Measurements from ENCODE around the gene MCRIP2.

MCRIP2 gene

DNA sequence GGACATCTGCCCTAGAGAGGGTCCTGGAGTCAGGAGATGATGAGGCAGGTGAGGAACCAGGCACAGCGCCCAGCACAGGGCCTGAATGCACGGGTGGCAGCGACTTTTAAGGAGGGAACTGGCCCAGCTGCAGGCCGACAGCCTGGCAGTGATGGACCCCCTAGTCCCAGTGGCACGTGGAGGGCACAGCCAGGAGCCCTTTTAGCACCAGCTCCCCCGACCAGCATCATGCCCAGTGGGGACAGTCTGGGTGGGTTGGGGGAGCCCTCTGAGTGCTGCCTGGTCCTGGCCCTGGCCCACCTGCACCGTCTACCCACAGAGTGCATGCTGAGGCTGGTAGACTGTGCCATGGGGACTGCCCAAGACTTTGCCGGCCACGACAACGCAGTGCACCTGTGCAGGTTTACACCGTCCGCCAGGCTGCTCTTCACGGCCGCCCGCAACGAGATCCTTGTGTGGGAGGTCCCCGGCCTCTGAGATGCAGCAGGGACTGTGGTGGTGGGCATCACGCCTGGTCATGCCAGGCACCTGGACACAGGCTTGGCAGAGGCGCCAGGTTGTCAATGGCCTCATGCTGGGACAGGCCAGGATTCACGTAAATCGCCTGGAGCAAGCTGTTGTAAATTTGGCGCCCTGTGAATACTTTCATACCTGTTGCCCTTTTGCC lies 25.6 kb downstream of the MCRIP2 start:
- TF ChIP-seq CTCF (IDR thresholded peaks at IDR 0.05): no peak

GRCh38 chr16:667780-668518 lies 26.3 kb downstream of the MCRIP2 start, which contains the start of gene RHOT2:
Gene RHOT2, plus strand, starts transcription at chr16:668132. Its CDS starts 68 bp downstream, at chr16:668200.
- TF ChIP-seq CTCF (IDR thresholded peaks at IDR 0.05): peak; percentile 99

DNA sequence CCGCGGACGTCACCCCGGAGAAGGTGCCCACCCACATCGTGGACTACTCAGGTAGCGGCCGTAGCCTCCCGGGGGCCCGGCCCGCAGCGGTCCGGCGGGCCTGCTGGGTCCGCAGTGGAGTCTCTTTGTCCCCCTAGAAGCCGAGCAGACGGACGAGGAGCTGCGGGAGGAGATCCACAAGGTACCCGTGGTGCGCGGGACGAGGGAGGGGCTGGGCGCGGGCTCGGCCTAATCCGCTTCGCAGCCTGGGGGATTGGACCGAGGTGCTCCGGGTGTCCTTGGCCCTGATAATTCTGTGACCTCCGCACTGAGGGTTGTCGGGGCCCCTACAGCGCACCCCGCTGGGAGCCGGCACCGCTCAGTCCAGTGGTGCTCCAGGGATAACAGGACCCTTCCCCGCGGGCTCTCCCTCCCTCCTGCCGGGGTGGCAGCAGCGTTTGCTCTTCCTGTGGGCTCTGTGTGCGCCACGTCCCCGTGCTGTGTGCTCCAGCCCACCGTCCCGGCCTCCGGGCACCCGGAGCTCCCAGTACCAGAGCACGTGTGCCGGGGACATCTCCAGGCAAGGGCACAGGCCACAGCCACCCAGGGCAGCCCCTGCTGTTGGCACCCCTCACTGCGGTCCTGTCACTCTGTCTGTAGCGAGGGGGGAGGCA lies 27.0 kb downstream of the MCRIP2 start:
- TF ChIP-seq CTCF (IDR thresholded peaks at IDR 0.05): no peak

DNA sequence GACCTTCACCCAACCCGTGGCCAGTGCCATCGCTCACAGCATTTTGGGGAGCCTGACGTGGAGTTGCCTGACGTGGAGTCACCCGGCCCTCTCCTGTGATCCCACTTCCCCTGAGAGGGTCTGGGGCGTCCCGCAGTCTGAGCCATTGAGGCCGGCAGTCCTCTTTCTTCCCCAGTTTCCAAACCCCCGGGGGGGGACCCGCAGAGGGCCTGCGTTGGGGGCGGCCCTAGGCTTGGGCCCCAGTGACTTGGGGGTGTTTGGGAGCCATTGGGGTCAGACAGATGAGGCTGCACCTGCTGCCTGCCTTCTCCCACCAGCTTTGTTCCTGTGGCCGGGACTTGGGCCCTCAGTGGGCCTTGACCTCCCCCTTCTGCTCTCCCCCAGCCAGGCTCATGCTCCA lies 28.0 kb downstream of the MCRIP2 start:
- no peak for TF ChIP-seq CTCF (IDR thresholded peaks at IDR 0.05)

- no peak for TF ChIP-seq CTCF (IDR thresholded peaks at IDR 0.05)
Observed at GRCh38 chr16:670485-671352, 29.1 kb downstream of the MCRIP2 start.

DNA sequence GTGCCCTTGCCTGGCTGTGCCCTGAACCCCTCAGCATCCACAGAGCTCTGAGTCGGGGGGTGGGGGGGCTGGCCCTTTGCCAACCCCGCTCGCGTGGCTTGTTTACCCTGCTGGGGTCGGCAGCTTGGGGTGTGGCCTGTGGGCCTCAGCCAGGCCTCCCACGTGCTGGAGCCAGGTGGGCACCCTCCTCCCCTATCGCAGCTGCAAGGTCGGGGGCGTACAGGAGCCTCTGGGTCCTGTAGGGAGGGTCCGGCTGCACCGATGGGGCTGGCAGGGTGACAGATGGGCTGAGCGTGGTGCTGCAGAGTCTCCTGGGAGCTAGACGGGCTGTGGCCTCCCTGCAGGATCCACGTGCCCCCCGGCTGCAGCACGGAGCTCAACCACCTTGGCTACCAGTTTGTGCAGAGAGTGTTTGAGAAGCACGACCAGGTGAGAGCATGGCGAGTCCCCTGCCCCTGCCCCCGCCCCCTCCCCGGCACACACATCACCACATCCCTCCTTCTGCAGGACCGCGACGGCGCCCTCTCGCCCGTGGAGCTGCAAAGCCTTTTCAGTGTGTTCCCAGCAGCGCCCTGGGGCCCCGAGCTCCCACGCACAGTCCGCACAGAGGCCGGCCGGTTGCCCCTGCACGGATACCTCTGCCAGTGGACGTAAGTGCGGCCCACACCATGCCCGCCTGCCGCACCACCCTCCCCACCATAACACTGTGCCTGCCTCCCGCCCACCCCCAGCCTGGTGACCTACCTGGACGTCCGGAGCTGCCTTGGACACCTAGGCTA lies 29.9 kb downstream of the MCRIP2 start:
- no peak for TF ChIP-seq CTCF (IDR thresholded peaks at IDR 0.05)

Data from LNCAP (cell line).